NCI-H524 treated with DMSO at 0.1 percent for 48 hours (cell line): ENCODE results near the gene ZRANB2.
A peak's percentile ranks its signal among the peaks of the same experiment; 100 is the strongest.

ENCODE experiments used
- DNase-seq: peaks from one replicate; lab custom pipeline; 2025; lab: John Stamatoyannopoulos, UW

ZRANB2 gene

DNA sequence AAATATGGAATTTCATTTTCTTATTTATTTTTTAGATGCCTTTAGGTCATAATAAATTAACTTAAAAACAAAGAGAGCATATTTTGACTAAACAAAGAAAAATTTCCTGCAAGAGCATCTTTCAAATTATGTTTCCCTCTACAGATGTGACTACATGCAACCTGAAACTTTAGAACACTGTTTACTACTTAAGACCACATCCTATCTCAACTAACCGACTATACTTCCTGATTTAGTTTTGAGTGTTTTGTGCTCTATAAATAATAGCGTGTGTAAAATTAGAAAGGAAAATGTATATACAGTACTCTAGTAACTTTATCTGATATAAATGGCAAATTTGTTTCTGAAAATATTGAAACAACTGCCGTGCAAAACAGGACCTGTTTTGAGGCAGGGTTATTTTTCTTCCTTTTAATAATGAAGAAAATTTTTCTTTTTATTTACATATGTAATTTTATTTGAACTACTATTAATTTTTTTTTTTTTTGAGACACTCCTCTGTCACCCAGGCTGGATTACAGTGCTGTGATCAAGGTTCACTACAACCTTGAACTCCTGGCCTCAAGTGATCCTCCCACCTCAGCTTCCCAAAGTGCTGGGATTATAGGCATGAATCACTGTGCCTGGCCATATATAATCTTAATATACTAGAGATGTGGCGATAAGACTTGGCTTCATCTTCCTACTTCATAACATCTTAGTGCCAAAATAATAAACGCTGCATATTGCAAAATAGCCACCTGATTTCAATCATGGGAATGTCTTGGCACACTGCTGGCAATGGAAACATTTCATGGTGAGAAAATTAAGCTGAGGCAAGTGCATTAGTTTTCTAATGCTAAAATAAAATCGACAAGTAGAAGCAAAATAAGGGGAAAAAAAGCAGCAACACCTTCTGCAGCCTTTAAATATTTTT, 12.3 kb downstream of the ZRANB2 start:
- no peak for DNase-seq

DNA sequence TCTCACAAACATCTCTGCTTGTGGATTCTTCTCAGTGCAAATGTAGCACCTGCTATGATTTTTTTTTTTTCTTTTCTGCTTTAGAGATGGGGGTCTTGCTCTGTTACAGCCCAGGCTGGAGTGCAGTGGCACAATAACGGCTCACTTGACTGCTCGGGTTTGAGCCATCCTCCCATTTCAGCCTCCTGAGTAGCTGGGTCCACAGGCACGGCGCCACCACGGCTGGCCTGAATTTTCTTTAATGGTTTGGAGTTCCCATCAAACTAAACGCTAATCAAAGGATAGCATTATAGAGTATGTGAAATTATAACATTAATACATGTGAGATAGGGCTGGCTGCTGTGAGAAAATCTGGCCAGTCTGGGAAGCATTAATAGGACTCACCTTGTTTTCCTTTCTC, 26.0 kb downstream of the ZRANB2 start:
- DNase-seq = no peak

DNA sequence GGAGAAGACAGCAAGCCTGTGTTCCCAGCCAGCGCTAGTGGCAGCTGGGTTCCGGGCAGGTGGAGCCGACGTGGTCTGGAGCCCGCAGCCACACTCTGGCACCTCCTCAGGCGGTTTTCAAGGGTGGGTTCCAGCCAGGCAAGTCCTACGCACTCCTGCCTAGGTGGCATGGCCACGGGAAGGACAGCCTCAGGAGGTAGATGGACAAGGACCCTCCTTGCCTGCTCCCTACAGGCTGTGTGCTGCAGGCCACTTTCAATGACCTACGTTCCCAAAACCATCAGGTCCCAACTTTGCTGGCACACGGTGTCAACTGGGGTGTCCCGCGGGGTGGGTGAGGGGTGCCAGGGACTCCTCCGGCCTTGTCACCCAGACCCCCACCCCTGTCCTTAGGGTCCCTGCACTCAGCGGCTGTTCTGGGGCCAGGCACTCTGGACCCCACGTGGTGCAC, 26.5 kb downstream of the ZRANB2 start:
- no peak for DNase-seq

DNA sequence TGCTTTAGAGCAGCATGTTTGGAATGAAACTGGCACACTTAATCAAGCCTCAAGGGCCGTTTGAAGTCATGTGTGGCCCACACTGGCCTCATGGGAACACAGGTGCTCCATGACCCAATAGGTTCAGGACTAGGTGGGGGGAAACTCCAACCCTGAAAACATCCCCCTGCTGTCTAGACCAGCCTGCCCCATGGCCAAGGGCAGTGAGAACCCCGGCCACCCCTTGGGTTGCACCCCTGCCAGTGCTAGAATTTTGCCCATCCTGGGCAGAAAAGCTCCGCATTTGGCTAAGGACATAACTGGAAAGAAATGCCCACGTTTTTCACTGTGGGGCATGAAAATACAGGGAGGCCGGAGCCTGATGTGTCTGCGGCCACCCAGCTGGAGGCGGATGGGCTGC, 27.1 kb downstream of the ZRANB2 start:
- DNase-seq = no peak

DNA sequence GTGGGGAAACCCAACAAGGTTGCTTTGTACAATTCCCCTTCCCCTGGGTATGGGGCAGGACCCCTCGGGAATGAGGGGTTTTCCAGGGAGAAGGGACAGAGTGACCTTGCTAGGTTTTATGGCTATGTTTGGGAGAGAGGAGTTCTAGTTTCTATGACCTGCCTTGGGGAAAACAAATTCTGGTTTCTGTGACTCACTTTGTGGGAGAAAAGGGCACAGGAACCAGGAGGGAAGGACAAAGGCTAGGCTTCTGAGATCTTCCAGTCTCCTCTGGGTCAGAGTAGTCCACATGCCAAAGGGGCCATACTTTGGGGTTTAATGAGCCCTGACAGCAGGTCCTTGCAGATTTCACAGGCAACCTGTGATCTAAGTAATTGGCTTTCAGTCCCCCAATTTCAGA, 27.7 kb downstream of the ZRANB2 start:
- DNase-seq = no peak

DNA sequence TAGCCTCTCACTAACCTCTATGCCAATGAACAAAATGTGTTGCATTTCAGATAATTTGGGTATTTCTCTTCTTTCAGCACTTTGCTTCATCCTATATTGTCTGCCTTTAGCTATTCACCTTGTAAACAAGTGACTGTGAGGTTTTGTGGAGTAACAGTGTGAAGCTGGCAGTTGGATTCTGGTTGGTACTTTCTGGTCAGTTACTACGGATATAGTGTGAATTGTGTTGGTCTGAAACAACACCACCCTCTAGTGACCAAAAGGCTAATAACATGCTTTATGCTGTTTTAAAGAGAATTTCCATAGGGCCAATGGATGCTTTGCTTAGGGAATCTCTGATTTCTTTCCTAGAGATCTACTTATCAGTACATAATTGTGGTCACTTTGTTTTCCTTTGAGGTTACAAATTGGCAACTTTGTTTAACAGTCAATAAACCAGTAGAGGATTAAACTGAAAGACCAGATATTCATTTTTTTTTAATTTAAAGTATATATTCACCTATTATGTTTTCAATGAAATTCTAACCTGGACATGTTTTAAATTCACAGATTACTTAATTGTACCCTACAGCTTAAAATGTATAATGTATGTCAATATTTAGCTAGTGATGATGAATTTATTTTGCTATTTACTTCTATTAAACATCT, 30.8 kb downstream of the ZRANB2 start:
- peak; percentile 34 for DNase-seq

DNA sequence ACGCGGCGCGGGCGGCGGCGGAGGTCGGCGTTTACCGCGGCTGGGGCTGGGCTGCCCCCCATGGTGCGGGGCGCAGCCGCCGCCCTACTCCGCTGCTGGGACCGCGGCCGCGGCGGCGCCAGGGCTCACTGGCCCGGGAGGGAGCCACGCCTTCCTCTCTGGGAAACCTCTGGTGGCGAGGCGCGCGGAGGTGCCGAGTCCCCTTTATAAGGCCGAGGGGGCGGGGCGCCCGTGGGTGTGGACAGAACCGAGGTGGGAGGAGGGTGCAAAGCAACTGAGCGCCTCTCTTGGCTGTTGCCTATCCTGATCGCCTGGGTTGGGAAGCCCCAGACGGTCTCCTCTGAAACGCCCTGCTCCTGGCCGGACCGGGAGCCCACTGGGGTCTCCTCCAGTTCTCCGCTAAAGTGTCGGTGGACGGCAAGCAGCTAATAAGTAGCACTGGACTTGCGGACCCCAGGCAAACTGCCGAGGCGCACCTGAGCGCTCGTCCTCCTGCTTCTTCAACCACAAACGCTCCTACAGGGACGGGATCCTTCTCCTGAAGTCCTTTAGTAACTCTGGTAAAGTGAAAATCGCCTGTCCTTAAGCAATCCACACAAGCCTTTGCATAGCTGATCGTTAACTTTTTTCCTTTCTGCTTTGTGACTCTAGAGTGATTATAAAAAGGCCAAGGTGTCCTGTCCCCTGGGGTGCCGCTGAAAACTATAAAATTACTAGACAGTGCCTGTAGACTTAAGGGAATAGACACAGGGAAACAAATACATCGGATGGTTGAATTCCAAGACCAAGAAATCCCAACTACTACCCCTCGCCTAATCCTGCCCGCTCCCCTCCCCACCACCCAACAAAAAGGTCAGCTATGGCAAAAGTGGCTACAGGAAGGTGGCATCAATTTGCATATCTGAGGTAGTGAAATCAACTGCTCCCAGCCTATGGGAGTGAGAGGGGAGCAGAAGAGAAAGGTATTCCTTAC, 32.9 kb downstream of the ZRANB2 start, which contains the start of gene PTGER3:
TSS of gene PTGER3 (minus strand) at position 182 of the 973 bp plus-strand sequence. CDS start 239 bp downstream, outside the sequence.
- no peak for DNase-seq

DNA sequence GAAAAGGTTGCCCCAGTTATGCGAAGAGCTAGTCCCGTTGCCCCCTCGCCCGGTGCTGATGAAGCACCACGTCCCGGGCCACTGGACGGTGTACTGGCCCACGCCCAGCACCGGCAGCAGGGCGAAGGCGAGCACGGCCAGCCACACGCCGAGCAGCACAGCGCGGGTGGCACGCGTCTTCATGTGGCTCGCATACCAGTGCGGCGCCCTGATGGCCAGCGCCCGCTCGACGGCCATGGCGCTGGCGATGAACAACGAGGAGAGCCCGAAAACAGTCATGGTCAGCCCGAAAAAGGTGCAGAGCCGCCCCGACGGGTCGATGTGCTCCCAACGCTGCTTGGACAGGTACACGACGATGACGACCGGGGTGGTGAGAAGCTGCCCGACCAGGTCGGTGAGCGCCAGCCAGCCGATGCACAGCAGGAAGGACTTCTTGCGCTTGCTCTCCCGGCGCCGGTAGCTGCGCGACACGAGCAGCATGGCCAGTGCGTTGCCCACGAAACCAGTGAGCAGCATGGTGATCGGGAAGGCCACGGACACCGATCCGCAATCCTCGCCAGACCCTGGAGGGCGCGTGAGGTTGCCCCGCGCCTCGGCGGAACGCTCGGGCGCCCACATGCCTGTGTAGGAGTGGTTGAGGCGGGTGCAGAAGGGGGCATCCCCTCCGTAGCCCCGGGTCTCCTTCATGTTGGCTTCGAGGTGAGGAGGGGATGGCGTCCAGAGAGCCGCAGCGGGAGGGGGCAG, 33.8 kb downstream of the ZRANB2 start:
- DNase-seq = no peak

DNA sequence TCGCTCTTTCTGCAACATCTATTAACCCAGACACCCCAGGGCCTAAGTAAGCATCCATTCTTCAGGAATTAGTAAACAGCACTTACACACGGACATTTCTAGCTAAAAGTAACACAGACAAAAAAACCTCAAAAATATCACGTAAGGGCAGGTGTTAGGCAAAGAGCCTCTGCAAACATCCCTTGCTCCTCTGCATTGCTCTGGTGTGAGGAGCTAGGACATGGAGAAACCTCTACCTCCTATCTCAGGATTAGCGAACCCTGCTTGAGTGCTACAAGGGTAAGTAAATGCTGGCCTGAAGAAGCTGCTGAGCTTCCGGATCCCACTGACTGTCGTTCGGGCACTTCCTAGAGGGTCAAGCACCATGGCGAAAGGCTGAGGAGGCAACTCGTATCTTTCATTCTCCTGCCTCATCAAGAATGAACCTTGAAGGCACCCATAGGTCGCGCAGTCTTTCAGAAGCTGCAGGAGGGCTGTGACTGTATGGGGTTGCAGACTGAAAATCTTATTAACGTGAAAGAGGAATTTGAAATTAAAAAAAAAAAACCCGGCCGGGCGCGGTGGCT, 35.3 kb downstream of the ZRANB2 start:
- no peak for DNase-seq

DNA sequence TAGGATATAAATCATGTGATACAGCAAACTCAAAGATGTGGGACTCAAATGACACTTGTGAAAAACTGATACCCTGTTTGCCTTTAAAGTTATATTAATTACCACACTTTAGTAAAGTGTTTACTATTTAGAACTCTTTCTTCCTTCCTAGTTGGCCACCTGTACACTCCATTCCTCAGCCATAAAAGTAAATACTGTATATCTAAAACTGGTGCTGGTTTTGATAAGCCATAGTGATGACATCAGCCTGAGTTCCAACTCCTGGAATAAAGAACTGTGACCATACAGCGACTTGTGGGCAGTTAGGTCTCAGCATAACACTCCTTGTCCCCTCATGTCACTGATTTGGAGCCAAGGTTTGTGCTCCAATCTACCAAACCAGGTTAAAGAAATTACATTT, 36.0 kb downstream of the ZRANB2 start:
- no peak for DNase-seq

DNA sequence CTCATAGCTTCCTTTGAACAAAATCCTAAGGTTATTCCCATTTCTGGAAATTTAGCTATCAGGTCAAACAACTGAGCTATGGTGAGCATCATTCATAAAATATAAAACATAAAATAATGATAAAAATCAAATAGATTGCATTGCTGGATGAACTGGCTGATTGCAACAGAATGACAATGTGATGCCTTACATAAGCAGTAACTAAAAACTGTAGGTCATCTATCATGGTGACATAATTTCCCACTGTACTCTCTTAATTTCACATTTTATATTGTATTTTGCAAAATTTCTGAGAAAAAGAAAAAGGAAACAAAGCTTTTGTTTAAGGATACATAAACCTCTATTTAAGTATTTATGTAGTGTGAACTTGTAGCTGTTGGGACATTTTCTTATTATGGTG, 37.8 kb downstream of the ZRANB2 start:
- no peak for DNase-seq

DNA sequence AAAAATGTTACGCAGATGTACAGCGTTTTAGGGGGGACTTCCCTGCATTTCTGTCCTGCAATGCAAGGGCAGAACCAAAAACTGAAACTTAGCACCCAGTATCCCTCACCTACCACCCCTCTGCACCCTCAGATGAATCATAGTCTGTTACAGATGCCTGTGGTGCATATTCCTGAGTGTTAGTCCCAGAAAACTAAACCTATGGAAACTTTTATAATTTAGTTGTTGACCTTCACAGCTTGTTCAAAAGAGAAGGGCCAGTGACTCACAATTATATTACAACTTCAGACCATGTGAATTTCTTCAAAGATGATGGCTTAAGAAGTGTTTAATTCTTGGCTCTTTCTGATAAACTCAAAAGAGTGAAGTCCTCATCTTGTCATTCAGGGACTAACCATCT, 39.0 kb downstream of the ZRANB2 start:
- no peak for DNase-seq

DNA sequence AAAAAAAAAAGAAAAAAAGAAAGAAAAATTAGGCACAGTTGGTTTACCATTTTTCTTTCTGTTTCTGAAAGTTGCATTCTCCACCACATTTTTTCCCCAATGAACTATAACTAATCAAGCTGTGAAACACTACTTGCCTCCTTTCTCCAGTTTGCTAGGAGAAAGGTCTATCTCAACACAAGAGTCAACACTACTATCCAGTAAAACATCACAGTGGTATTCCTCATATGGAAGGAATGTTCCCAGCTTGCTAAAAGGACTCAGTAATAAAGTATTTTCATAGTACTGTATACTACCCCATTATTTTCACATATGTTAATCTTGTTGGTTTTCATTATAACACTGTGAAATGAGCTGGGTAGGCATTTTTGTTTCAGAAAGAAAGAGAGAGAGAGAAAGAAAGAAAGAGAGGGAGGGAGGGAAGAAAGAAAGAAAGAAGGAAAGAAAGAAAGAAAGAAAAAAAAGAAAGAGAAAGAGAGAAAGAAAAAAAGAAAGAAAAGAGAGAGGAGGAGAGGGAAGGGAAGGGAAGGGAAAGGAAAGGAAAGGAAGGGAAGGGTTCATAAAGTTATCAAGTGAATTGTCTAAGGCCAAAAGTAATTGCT, 41.1 kb downstream of the ZRANB2 start:
- DNase-seq = no peak

DNA sequence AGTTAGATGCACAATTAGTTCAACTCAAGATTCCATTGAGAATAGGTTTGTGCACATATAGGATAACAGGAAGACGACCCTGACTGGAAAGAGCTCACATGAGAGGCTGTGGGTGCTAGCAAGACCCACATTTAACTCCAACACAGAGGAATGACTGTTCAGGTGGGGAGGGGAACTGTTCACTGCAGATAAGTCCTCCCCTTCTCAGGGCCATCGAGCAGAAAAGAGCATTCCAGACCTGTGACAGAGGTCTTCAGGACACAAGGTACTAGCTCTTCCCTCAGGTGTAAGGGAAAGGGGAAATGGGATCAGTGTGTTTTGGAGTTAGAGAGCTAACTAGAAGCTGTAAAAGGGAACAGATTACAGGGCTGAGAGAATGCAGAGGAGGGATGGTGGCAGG, 41.9 kb downstream of the ZRANB2 start:
- no peak for DNase-seq

DNA sequence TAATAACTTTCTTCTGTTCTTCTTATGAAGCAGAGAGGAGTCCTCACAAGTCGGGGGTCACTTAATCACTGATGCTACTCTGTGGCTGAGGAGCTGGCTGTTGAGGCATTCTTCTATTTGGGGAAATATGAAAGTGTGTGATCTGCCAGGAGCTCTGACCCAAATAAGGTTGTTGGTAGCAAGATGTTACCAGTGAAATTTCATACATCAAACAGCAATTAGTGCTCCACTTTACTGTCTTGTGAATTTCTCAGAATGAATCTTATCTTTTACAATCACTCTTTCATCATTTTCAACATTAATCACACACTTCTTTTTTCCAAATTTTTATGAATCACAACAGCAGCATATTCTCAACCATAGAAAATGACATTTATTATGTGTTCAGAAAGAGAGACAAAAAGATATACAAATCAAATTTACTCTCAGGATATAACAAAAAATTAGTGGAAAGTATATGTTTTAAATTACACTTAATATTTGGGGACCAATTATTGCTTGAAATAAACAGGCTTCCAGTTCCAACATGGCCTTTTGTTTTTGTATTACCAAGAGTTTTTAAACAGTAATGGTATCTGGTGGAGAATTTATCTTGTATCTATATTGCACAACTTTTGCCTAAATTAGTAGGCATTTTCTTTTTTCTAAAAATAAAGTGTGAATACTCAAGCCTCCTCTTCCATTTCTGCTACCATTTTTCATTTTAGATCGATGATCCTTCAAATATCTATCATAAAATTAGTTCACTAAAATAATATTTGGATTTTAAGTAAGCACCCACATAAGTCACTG, 42.8 kb downstream of the ZRANB2 start:
- no peak for DNase-seq

DNA sequence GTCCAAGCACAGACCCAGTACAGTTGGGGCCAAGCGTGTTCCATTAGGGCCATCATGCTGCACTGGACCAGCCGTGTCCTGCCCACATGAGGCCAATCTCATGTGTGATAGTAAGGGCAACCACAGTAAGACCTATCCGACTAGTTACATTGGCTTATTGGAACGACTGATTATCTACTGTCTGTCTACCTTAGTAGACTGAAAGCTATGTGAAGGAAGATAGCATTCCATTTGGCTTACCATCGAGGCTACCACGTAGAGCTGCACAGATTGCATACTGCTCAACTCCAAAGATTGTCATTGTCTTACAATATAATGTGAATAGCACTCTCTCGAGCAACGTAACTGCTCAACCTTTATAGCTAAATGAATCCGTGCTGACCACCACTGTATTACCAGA, 43.8 kb downstream of the ZRANB2 start:
- no peak for DNase-seq

DNA sequence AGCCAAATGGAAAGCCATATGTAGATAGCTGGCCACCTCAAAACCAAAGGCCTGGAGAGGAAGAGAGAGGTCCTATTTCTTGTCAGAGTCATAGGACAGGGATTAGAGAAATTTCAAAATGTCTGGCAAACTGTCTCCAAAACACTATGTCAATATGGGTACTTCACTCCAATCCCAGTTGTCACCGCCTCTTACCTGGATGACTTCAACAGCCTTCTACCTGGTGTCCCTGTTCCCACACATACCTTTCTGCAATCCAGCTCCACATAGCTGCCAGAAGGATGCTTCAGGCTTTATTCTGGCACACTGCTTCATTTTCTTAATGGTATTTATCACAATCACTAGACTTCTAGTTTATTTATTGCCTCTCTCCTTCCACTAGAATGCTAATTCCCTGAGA, 47.7 kb downstream of the ZRANB2 start:
- no peak for DNase-seq

DNA sequence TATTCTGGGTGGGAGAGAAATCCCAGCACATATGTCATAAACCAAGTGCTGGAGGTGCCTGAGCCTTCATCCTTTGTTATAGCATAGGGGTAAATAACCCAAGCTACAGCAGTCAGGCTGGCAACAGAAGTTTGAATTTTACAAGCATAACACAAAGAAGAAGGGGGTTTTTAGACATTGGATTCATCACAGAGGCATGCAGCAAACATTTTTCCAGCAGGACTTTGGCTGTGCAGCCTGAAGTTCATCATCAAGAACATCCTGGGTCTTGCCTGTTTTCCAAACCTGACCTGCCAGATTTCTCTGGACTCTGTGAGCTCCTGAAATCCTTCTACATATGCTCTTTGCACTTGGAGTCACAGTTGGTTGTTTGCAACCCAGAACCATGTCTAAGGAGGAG, 49.4 kb downstream of the ZRANB2 start:
- no peak for DNase-seq

DNA sequence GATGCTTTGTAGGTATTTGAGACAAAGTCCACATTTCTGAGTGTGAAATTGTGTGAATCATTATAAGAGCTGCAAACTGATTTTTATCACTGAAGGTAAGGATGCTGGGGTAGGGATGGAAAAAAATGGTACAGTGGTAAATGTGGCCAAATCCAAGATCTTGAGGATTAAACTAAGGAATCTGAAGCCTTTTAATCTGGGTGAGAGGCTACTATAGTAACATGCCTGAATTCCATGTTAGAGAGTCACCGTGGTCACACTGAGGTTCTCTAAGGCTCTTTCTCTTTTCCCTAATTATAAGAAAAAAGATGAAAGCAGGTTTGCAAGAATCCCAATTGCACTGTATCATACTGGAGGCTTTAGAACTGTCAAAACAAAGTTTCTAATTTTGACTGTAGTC, 50.8 kb downstream of the ZRANB2 start:
- no peak for DNase-seq

DNA sequence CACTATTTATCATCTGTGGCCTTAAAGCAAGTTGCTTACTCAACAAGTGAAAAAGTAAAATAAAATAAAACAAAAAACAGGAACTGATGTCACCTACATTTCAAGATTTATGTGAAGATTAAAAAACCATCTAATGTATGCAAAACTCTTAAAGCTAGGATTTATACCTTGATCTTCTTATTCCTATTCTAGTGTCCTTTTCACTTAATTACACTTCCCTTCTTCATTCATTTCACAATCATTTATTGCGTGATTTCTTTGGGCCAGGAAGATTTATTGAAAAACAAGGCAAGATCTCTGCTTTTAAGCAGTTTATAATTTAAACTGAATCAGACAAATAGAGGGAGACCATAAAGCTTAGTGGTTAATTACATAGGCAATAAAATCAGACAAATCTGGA, 51.9 kb downstream of the ZRANB2 start:
- DNase-seq = no peak
